Natural killer cell treated with Interleukin-12 subunit alpha and Interleukin-12 subunit beta and Interleukin-15 and Interleukin-18, amount 100 ng/mL, for 72 hours (primary cell): ENCODE data around the gene KRT2. TPM values are rescaled to one million over a fixed set of nuclear protein-coding genes. Genes with fewer than 3 reads are reported as not detected.

Experiments used
- total RNA-seq, 2 donors: library from RNA; stranded (reverse); gene quantifications; one replicate each; pipeline ENCODE4 v1.2.3, GENCODE V29; 2022

The KRT2 gene
- total RNA-seq, 2 donors from 2014 or later, result not detected

Other genes with a start within 250 kb of the KRT2 start
- gene KRT82, start 245.9 kb downstream of the KRT2 start, total RNA-seq, result not detected
- gene KRT75, start 217.8 kb downstream of the KRT2 start, total RNA-seq, result not detected
- not detected for gene KRT6B, start 200.1 kb downstream of the KRT2 start, total RNA-seq
- not detected for gene KRT6C, start 178.4 kb downstream of the KRT2 start, total RNA-seq
- not detected for gene KRT6A, start 159.0 kb downstream of the KRT2 start, total RNA-seq
- not detected for gene KRT5, start 131.8 kb downstream of the KRT2 start, total RNA-seq
- gene KRT71, start 99.1 kb downstream of the KRT2 start, total RNA-seq, result not detected
- gene KRT74, start 78.4 kb downstream of the KRT2 start, total RNA-seq, result not detected
- under 1 TPM in 1 of 2 donors, not detected in 1; 0.43 TPM for gene KRT72, start 50.7 kb downstream of the KRT2 start, total RNA-seq
- gene KRT73, start 33.7 kb downstream of the KRT2 start, total RNA-seq, result under 1 TPM in 1 of 2 donors, not detected in 1; 0.52 TPM
- gene KRT1, start 28.2 kb upstream of the KRT2 start, total RNA-seq, result not detected
- not detected for gene KRT77, start 51.3 kb upstream of the KRT2 start, total RNA-seq
- gene KRT76, start 125.1 kb upstream of the KRT2 start, total RNA-seq, result not detected
- not detected for gene KRT3, start 143.9 kb upstream of the KRT2 start, total RNA-seq
- gene KRT4, start 161.9 kb upstream of the KRT2 start, total RNA-seq, result not detected
- gene KRT79, start 182.1 kb upstream of the KRT2 start, total RNA-seq, result not detected
- not detected for gene KRT78, start 196.8 kb upstream of the KRT2 start, total RNA-seq